ENCODE results near the gene CMIP.
"Not testable (repeated sequence)": the region's sequence is repeated elsewhere in the genome, so short reads cannot be mapped to it uniquely, and the experiment has no call there.

The CMIP gene

DNA sequence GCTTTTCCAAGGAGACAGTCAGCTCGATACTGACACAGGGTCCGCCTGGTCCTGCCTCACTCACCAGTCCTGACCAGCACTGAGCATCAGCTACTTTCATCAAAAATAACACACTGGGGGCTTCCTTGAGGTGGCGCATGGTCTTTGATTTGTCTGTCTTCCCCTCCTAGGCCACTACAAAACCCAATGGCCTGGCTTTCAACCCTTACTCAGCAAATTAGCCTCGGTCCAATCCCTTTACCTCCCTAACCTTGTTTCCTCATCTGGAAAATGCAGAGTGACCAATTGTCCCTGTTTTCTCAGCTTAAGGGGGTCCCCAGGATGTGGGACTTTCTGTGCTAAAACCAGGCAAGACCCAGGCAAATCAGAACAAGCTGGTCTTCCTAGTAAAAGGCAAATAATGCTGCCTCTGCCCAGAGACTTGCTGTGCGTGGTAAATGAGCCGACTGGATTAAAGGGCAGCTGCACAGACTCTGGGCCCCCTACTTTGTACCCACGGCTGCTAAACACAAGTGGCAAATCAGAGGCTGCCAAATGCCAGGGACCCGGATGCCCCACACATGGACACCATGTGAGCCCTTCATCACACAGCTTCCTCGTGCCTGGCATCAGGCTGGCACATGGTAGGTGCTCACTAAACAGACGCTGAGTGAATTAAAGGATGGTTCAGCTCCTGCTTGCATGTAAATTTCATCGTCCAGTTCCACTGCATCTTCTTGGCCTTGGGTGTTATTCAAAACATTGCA lies 31.2 kb upstream of the CMIP start:
- no peaks in the 10 kb centered on the region for H3K36me3 Mint-ChIP-seq
- H3K9me3 Mint-ChIP-seq: no peaks in the 10 kb centered on the region
- ATAC-seq: no peak
- H3K27ac Mint-ChIP-seq: no peak overlapping the region
- H3K27me3 Mint-ChIP-seq: peaks cover 17% of the 10 kb centered on the region
- no peak overlapping the region for H3K4me3 Mint-ChIP-seq
- H3K4me1 Mint-ChIP-seq: peaks cover 20% of the 10 kb centered on the region

DNA sequence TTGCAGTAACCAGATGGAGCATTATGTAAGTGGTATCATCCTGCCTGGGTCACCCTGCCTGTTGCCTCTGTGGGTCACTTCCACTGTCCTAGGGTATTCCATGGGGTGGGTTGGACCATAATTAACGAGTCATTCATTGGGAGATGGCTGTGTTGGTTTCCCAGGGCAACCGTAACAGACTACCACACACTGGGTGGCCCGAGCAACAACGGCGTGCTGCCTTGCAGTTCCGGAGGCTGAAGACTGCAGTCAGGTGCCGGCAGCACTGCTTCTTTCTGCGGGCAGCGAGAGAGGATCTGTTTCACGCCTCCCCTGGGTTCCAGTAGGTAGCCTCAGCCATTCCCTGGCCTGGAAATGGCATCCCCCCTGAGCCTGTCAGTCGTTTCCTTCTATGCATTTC lies 28.9 kb upstream of the CMIP start:
- H3K36me3 Mint-ChIP-seq: no peaks in the 10 kb centered on the region
- no peak for ATAC-seq
- peaks cover 13% of the 10 kb centered on the region for H3K4me1 Mint-ChIP-seq
- H3K9me3 Mint-ChIP-seq: no peaks in the 10 kb centered on the region
- no peak overlapping the region for H3K27ac Mint-ChIP-seq
- H3K27me3 Mint-ChIP-seq: peaks cover 6% of the 10 kb centered on the region
- no peak overlapping the region for H3K4me3 Mint-ChIP-seq

DNA sequence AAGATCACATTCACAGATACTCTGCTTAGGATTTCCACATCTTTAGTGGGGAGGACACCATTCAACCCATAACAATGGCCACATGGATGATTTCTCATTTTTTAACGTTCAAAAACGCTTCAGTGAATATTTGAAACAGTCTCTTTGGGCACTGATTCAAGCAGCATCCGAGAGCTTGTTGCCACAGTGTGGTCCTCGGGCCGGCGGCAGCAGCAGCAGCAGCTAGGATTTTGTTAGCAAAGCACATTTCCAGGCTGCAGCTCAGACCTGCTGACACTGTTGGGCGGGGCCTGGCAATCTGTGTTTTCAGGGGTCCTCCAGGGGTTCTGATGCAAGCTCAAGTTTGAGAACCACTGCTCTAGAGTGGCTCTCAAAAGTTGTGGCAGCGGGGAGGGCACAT lies 27.9 kb upstream of the CMIP start:
- Mint-ChIP-seq H3K4me1 (peaks cover 19% of the 10 kb centered on the region), H3K36me3 (no peaks in the 10 kb centered on the region), H3K27me3 (no peaks in the 10 kb centered on the region), H3K9me3 (no peaks in the 10 kb centered on the region), H3K27ac (no peak overlapping the region), H3K4me3 (no peak overlapping the region)
- no peak for ATAC-seq

DNA sequence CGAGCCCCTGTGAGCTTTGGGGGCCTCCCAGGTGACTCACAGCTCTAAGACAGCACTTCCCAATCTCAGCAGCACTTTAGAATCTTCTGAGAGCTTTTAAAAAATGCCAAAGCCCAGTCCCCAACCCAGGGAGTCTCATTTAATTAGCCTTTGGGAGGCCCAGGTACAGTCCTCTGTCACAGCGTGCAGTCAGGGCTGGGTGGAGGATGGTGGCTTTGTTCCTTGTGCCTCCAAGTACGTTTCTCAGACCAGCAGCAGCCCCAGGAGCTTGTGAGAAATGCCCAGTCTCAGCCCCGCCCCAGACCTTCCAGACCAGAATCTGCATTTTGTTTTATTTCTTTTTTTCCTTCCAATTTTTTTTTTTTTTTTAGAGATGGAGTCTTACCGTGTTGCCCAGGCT lies 27.4 kb upstream of the CMIP start:
- ATAC-seq: no peak
- H3K4me1 Mint-ChIP-seq: peaks cover 20% of the 10 kb centered on the region
- H3K9me3 Mint-ChIP-seq: no peaks in the 10 kb centered on the region
- H3K4me3 Mint-ChIP-seq: no peak overlapping the region
- H3K36me3 Mint-ChIP-seq: no peaks in the 10 kb centered on the region
- no peaks in the 10 kb centered on the region for H3K27me3 Mint-ChIP-seq
- H3K27ac Mint-ChIP-seq: no peak overlapping the region

DNA sequence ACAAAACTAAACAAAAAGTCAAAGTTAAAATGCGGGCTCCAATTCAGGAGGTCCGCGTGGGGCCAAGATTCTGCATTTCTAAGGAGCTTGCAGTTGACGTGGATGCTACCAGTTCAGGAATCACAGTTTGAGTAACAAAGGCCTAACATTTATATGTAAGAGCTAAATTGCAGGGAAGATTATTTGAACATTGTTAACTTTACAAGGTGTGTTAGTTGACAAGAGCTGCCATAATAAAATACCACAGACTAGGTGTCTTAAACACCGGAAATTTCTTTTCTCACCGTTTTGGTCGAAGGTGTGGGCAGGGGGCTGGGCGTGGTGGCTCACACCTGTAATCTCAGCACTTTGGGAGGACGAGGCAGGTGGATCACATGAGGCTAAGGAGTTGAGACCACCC lies 24.8 kb upstream of the CMIP start:
- no peak for ATAC-seq
- peaks cover 24% of the 10 kb centered on the region for H3K4me1 Mint-ChIP-seq

DNA sequence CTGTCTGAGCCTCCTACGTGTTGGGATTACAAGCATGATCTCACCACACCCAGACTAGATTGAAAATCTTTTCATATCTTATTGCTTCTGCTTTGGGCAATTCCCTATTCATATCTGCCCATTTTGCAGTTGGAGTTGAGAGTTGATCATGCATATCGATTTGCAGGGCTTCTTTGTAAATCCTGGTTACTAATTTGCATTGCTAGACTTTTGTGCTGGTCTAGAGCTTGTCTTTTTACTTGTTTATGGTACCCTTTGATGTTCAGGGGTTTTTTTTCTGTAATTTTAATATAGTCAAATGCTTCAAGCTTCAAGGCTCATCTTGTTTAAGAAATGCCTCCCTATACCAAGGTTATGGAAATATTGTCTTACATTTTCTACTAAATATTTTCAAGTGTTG lies 23.5 kb upstream of the CMIP start:
- H3K27me3 Mint-ChIP-seq: no peaks in the 10 kb centered on the region
- H3K36me3 Mint-ChIP-seq: no peaks in the 10 kb centered on the region
- no peak overlapping the region for H3K4me3 Mint-ChIP-seq
- ATAC-seq: no peak
- H3K4me1 Mint-ChIP-seq: peaks cover 30% of the 10 kb centered on the region
- no peaks in the 10 kb centered on the region for H3K9me3 Mint-ChIP-seq
- peak overlapping the region; percentile 17 for H3K27ac Mint-ChIP-seq

More for the DNA sequence above, 24.8 kb upstream of the CMIP start:
- Mint-ChIP-seq H3K4me3 (no peak overlapping the region), H3K27ac (no peak overlapping the region), H3K36me3 (no peaks in the 10 kb centered on the region), H3K9me3 (no peaks in the 10 kb centered on the region), H3K27me3 (no peaks in the 10 kb centered on the region)

DNA sequence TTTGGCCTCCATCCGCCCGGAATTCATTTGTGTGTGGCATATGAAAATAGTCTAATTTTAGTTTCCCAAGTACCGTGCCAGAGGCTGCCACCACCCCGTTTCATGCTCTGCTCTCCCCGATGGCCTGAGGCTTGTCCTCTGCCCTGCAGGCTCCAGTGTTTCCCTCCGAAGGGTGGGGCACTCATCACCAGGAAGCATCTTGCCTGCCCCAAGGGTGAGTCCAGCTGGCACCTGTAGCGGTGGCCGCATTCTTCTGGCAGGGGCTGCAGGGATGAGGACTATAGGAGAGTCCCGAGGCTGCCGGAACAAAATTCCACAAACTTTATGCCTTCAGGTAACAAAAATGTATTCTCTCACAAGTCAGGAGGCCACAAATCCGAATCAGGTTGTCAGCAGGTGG lies 23.1 kb upstream of the CMIP start:
- H3K36me3 Mint-ChIP-seq: no peaks in the 10 kb centered on the region
- peaks cover 30% of the 10 kb centered on the region for H3K4me1 Mint-ChIP-seq
- peak overlapping the region; percentile 17 for H3K27ac Mint-ChIP-seq
- H3K27me3 Mint-ChIP-seq: no peaks in the 10 kb centered on the region
- H3K4me3 Mint-ChIP-seq: no peak overlapping the region
- no peak for ATAC-seq
- no peaks in the 10 kb centered on the region for H3K9me3 Mint-ChIP-seq

DNA sequence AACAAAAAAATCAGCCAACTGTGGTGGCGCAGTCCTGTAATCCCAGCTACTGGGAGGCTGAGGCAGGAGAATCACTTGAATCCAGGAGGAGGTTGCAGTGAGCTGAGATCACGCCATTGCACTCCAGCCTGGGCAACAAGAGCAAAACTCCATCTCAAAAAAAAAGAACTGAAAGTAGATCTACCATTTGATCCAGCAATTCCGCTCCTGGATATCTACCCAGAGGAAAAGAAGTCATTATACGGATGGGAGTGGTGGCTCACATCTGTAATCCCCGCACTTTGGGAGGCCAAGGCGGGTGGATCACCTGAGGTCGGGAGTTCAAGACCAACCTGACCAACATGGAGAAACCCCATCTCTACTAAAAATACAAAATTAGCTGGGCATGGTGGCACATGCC lies 22.5 kb upstream of the CMIP start:
- not testable (repeated sequence) for H3K9me3 Mint-ChIP-seq, H3K27me3 Mint-ChIP-seq, H3K4me3 Mint-ChIP-seq, H3K36me3 Mint-ChIP-seq, H3K27ac Mint-ChIP-seq, ATAC-seq
- H3K4me1 Mint-ChIP-seq: peaks cover 30% of the 10 kb centered on the region

DNA sequence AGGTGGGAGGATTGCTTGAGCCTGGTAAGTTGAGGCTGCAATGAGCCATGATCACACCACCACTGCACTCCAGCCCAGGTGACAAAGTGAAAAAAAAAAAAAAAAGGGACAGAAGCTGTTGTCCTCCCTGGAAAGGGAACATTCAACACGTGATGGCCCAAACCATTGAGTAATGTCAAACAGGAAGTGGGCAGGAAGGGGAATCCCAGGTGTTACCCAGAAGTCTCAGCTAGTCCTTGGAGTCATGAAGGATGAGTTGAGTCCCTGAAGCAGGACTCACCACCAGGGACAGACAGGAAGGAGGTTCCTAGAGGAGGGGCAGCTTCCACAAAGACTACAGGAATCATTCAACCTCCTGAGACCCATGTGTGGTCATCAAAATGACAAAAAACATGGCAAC lies 19.8 kb upstream of the CMIP start:
- Mint-ChIP-seq H3K36me3 (no peaks in the 10 kb centered on the region), H3K27me3 (no peaks in the 10 kb centered on the region)

DNA sequence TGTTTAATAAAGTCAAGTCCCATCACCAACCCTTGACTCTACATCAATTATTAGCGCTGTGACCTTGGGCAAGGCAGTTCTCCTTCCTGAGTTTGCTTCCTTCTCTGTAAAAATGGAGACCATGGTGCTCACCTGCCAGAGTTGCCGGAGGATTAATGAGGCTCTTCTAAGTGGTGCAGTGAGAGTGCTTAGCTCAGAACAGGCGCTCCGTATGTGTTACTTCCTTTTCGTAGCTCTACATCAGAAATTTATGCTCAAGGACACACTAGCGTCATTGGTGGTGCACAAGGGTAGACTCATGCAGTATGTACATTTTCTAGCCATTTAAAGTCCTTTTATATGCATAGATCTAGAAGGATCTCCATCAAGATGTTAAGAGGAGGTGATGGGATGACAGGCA lies 17.4 kb upstream of the CMIP start:
- no peak overlapping the region for H3K27ac Mint-ChIP-seq
- no peaks in the 10 kb centered on the region for H3K36me3 Mint-ChIP-seq
- no peaks in the 10 kb centered on the region for H3K27me3 Mint-ChIP-seq
- H3K4me3 Mint-ChIP-seq: no peak overlapping the region
- peaks cover 37% of the 10 kb centered on the region for H3K4me1 Mint-ChIP-seq
- no peak for ATAC-seq
- no peaks in the 10 kb centered on the region for H3K9me3 Mint-ChIP-seq

More for the DNA sequence above, 19.8 kb upstream of the CMIP start:
- peak; percentile 71 for ATAC-seq
- peaks cover 37% of the 10 kb centered on the region for H3K4me1 Mint-ChIP-seq
- no peaks in the 10 kb centered on the region for H3K9me3 Mint-ChIP-seq
- H3K4me3 Mint-ChIP-seq: peak overlapping the region; percentile 30
- H3K27ac Mint-ChIP-seq: peak overlapping the region; percentile 69

DNA sequence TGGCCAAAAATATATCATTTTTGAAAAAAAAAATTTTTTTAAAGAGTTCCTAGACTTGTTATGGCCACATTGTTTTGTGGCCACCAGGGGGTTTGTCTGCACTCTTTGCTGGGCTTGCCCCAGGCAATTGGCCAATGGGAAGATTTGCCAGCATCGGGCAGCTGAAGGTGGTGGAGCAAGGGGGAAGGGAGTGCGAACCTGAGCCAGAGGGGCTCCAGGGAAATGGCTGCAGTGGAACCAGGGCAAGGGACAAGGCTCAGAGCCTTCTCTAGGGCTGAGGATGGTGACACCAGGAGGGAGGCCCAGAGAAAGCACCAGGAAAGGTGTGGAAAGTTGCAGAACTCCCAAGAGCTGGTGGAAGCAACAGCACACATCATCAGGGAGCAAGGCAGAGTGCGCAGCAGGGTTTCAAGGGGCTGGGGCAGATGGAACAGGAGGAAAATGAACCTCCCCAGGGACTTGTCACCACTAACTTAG lies 15.5 kb upstream of the CMIP start:
- Mint-ChIP-seq H3K36me3 (no peaks in the 10 kb centered on the region), H3K4me3 (no peak overlapping the region), H3K9me3 (no peaks in the 10 kb centered on the region), H3K4me1 (peaks cover 44% of the 10 kb centered on the region), H3K27me3 (no peaks in the 10 kb centered on the region), H3K27ac (peak overlapping the region; percentile 14)
- peak; percentile 40 for ATAC-seq

DNA sequence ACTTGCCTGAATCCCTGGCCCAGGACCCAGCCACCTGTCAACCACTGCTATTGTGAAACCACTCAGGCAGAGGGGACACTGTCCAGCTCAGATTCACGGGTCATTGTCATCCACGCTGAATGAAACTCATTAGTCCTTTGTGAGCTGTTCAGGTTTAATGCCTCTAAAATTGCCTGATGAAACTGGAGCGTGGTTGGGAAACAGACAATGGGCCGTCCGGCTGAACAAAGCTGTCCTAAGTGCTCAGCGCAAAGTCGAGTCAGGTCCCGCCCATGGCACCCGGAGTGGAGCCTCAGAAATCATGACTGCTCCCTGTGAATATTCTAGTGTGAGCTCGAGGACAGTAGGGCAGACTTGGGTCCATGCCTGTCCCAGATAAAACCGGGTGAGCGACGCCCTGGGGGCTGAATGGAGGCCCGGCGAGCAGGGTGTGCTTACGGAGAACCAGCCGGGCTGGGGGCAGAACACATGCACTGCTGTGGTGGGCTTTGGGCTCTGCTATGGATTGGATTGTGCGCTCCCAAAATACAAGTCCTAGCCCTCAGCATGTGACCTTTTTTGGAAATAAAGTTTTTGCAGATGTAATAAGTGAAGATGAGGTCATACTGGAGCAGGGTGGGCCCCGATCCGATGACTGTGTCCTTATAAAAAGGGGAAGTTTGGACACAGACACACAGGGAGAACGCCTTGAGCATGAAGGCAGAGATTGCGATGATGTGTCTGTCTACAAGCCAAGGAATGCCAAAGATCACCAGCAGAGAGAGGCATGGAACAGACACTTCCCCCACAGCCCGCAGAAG lies 12.9 kb upstream of the CMIP start:
- H3K27me3 Mint-ChIP-seq: no peaks in the 10 kb centered on the region
- H3K4me3 Mint-ChIP-seq: no peak overlapping the region
- H3K4me1 Mint-ChIP-seq: peaks cover 29% of the 10 kb centered on the region
- H3K36me3 Mint-ChIP-seq: no peaks in the 10 kb centered on the region
- H3K9me3 Mint-ChIP-seq: no peaks in the 10 kb centered on the region
- no peak for ATAC-seq
- peak overlapping the region; percentile 64 for H3K27ac Mint-ChIP-seq

DNA sequence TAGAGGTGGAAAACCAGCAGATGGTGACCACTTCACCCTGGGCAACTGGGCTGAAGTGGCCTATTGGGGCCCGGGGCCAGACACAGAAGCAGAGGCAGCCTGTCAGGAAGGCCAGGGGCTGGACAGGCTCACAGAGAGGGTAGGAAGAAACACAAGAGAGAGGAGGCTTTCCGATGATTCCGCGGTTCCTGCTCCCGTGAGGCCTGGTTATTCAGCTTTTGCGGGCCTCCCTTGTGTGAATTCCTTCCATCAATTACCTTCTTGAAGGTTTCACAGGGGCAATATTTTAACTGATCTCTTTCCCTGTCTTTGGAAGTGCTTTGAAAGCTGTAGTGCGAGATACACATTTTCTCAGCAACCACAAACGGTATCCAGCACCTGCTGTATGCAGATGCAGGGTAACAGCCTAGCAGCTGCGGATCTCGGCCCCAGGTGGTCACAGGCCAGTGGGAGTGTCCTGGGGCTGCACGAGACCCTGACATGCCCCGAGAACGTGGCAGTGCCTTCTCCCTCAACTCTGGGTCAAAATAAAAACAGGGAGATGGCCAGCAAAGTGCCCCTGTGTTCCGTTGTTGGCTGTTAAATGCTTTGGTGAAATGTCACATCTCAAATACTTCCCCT lies 11.6 kb upstream of the CMIP start:
- peaks cover 32% of the 10 kb centered on the region for H3K4me1 Mint-ChIP-seq
- H3K27me3 Mint-ChIP-seq: no peaks in the 10 kb centered on the region
- ATAC-seq: no peak
- peak overlapping the region; percentile 44 for H3K4me3 Mint-ChIP-seq
- H3K36me3 Mint-ChIP-seq: no peaks in the 10 kb centered on the region
- H3K9me3 Mint-ChIP-seq: no peaks in the 10 kb centered on the region
- peak overlapping the region; percentile 73 for H3K27ac Mint-ChIP-seq

DNA sequence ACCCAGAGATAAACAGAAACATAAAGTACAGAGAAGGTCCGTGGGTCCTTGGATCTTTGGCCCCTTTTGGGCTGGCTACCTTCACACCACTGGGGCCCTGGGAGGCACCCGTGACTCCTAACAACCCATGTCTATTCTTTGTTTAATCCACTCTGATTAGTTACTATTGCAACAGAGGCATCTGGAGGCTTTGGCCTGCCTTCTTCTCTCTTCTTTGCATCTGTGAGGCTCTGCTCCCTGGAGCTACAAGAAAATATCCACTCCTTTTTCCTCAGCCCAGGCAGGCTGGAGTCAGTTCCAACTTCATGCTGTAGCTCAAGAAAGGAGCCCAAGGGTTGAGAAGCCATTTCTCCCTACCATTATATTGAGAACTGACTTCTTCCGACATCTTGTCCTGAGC lies 9.5 kb upstream of the CMIP start:
- H3K27me3 Mint-ChIP-seq: no peaks in the 10 kb centered on the region
- H3K36me3 Mint-ChIP-seq: no peaks in the 10 kb centered on the region
- H3K4me3 Mint-ChIP-seq: no peak overlapping the region
- ATAC-seq: no peak
- H3K27ac Mint-ChIP-seq: no peak overlapping the region
- H3K4me1 Mint-ChIP-seq: peaks cover 27% of the 10 kb centered on the region
- H3K9me3 Mint-ChIP-seq: no peaks in the 10 kb centered on the region

DNA sequence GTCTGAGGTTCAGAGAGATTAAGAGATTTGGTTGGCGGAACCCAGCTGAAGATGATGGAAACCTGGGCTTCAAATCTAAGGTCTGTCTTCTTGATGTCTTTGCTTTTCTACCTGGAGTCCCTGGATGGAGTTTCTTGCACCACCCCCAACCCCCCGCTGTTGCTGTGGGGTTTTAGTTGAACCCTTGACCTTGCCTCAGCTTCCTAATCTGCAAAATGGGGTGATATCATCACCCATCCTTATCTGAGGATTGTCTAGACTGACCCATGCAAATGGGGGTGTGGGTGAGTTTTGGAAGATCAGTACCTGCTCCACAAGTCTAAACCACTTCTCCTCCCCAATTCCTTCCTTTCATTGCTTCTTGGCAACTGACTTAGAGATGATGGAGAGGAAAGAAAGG lies 9.0 kb upstream of the CMIP start:
- peaks cover 27% of the 10 kb centered on the region for H3K4me1 Mint-ChIP-seq
- ATAC-seq: no peak
- H3K36me3 Mint-ChIP-seq: no peaks in the 10 kb centered on the region
- no peaks in the 10 kb centered on the region for H3K9me3 Mint-ChIP-seq
- no peak overlapping the region for H3K27ac Mint-ChIP-seq
- H3K27me3 Mint-ChIP-seq: no peaks in the 10 kb centered on the region
- H3K4me3 Mint-ChIP-seq: no peak overlapping the region
